HepG2 (cell line): ENCODE measurements around the gene PLCB2. TPM values are rescaled to one million over a fixed set of nuclear protein-coding genes. Genes with fewer than 3 reads are reported as not detected.

ENCODE experiments used
- ELF4 ChIP-seq: sonication (generic); formaldehyde crosslinking; IDR thresholded peaks from 2 replicates; pipeline ENCODE4 v1.5.0; 2020; ENCODE audit warnings: missing genetic modification reagents, mild to moderate bottlenecking, moderate library complexity, borderline replicate concordance
- KLF12 ChIP-seq: sonication (generic); formaldehyde crosslinking; IDR thresholded peaks from 2 replicates; pipeline ENCODE4 v1.4.0; 2020; ENCODE audit warnings: missing genetic modification reagents, borderline replicate concordance
- MAF1 ChIP-seq: sonication (generic); formaldehyde crosslinking; IDR thresholded peaks from 2 replicates; pipeline ENCODE4 v1.5.0; 2020; ENCODE audit warnings: missing genetic modification reagents, borderline replicate concordance
- MTF2 ChIP-seq: sonication (generic); formaldehyde crosslinking; IDR thresholded peaks from 2 replicates; pipeline ENCODE4 v1.5.0; 2020; ENCODE audit warnings: missing genetic modification reagents, borderline replicate concordance
- NR2C2 ChIP-seq: sonication (generic); formaldehyde crosslinking; IDR thresholded peaks from 2 replicates; pipeline ENCODE4 v1.4.0; 2020; ENCODE audit warnings: missing genetic modification reagents, mild to moderate bottlenecking, moderate library complexity, borderline replicate concordance
- PCBP1 ChIP-seq: fragments of 200-400 bp; formaldehyde crosslinking; IDR thresholded peaks from 2 replicates; pipeline ENCODE4 v1.6.1; 2017; ENCODE audit warnings: mild to moderate bottlenecking, low read depth, low read length, borderline replicate concordance
- POLR2AphosphoS5 ChIP-seq: IDR thresholded peaks from 2 replicates; pipeline ENCODE4 v1.6.1; 2012; ENCODE audit warnings: low read depth, low read length
- PRMT3 ChIP-seq: sonication (generic); formaldehyde crosslinking; IDR thresholded peaks from 2 replicates; pipeline ENCODE4 v1.8.1; 2022; ENCODE audit warnings: low read depth, mild to moderate bottlenecking, moderate library complexity, missing genetic modification reagents, borderline replicate concordance
- SALL1 ChIP-seq: sonication (generic); formaldehyde crosslinking; IDR thresholded peaks from 2 replicates; pipeline ENCODE4 v1.8.0; 2022; ENCODE audit warnings: mild to moderate bottlenecking, missing genetic modification reagents
- SIN3A ChIP-seq: IDR thresholded peaks from 2 replicates; pipeline ENCODE4 v1.6.1; 2011; ENCODE audit warnings: low read depth, mild to moderate bottlenecking, control low read depth, low read length, borderline replicate concordance
- SMARCE1 ChIP-seq: fragments of 450-650 bp; IDR thresholded peaks from 2 replicates; pipeline ENCODE4 v1.6.1; 2017; ENCODE audit warnings: borderline replicate concordance
- ZFP1 ChIP-seq: IDR thresholded peaks from 2 replicates; pipeline ENCODE4 v1.6.1; 2016
- ZNF232 ChIP-seq: sonication (generic); formaldehyde crosslinking; IDR thresholded peaks from 2 replicates; pipeline ENCODE4 v1.4.0; 2020; ENCODE audit warnings: missing genetic modification reagents, borderline replicate concordance
- ZNF547 ChIP-seq: sonication (generic); formaldehyde crosslinking; IDR thresholded peaks from 2 replicates; pipeline ENCODE4 v1.5.1; 2020; ENCODE audit warnings: mild to moderate bottlenecking, missing genetic modification reagents
- ZNF724P ChIP-seq: sonication (generic); formaldehyde crosslinking; IDR thresholded peaks from 2 replicates; pipeline ENCODE4 v1.8.0; 2022; ENCODE audit warnings: missing genetic modification reagents, borderline replicate concordance
- ZNF749 ChIP-seq: sonication (generic); formaldehyde crosslinking; IDR thresholded peaks from 2 replicates; pipeline ENCODE4 v1.8.0; 2022; ENCODE audit warnings: mild to moderate bottlenecking, missing genetic modification reagents, moderate library complexity, borderline replicate concordance
- ZSCAN21 ChIP-seq: sonication (generic); formaldehyde crosslinking; IDR thresholded peaks from 2 replicates; pipeline ENCODE4 v1.8.0; 2022; ENCODE audit warnings: mild to moderate bottlenecking, missing genetic modification reagents, moderate library complexity, borderline replicate concordance
- ZSCAN9 ChIP-seq: IDR thresholded peaks from 2 replicates; pipeline ENCODE4 v1.6.1; 2016; ENCODE audit warnings: borderline replicate concordance
- polyA plus RNA-seq, 8 experiments: library from polyadenylated mRNA; depleted of rRNA in 3 of 8; stranded (reverse) in 7 of 8; unstranded in 1 of 8; fragments of >200 nt; fragmentation: Illumina TruSeq in 4 of 8; extraction: Trizol in 4 of 8; gene quantifications; 2 replicates each; pipeline versions ENCODE4 v1.2.1 to v1.2.3, GENCODE V29; 2011 to 2016; ENCODE audit warnings: low read depth in 4 of 8, missing spikeins in 1 of 8, mixed read lengths in 1 of 8; ENCODE audit not compliant: insufficient read depth in 1 of 8
- total RNA-seq, 5 experiments: library from RNA; depleted of rRNA; stranded (reverse); fragments of >200 nt; fragmentation: Illumina TruSeq; extraction: Trizol; gene quantifications; 2 replicates each; pipeline ENCODE4 v1.2.3, GENCODE V29; 2016; ENCODE audit warnings: low read depth in 1 of 5
- TF ChIP-seq, protein P1 (sequence below): sonication (generic); formaldehyde crosslinking; IDR thresholded peaks from 2 replicates; pipeline ENCODE4 v1.8.0; 2022; ENCODE audit warnings: missing genetic modification reagents, mild to moderate bottlenecking, moderate library complexity, borderline replicate concordance
- TF ChIP-seq, protein P2 (sequence below): IDR thresholded peaks from 2 replicates; pipeline ENCODE4 v1.6.1; 2016; ENCODE audit warnings: missing compliant biosample characterization, missing genetic modification reagents, borderline replicate concordance
- TF ChIP-seq, protein P3 (sequence below): sonication (generic); formaldehyde crosslinking; IDR thresholded peaks from 2 replicates; pipeline ENCODE4 v1.5.1; 2020; ENCODE audit warnings: mild to moderate bottlenecking, missing genetic modification reagents, moderate library complexity
- TF ChIP-seq, protein P4 (sequence below): sonication (generic); formaldehyde crosslinking; IDR thresholded peaks from 2 replicates; pipeline ENCODE4 v1.8.1; 2022; ENCODE audit warnings: low read depth, mild to moderate bottlenecking, missing genetic modification reagents

PLCB2 gene
- total and polyA plus RNA-seq, 2 of the 13 experiments (the other 11 are each of a cell fraction or from before 2014, with no cell fraction given) = 0.11 TPM; not detected in 1

DNA sequence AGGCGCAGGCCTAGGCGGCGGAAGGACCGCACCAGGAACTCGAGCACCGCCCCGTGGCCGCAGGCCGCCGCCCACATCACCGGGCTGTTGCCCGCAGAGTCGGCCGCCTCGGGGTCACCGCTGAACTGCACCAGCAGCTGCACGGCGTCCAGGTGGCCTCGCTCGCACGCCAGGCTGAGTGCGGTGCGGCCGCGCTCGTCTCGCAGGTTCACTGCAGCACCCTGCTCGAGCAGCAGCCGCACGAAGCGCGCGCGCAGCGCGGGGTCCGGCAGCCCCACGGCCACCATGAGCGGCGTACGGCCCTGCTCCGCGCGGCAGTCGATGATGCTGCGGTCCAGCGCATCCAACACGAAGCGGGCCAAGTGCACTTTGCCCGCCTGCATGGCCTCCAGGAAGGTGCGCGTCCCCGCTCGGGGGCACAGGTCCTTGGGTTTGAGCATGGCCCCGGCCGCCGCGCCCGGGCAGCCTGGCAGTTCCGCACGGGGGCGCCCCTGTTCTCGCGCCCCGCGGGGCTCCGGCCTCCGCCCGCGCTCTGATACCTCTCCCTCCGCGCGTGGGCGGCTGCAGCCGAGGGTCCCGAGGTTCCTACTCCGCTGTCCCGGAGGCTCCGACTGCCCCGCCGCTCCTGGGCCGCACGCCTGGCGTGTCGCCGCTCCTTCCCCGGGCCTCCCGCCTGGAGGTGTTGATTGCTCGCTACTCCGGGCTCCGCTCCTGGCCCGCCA is 25.4 kb downstream of the PLCB2 start (continued):
- TF ChIP-seq, protein P1, sequence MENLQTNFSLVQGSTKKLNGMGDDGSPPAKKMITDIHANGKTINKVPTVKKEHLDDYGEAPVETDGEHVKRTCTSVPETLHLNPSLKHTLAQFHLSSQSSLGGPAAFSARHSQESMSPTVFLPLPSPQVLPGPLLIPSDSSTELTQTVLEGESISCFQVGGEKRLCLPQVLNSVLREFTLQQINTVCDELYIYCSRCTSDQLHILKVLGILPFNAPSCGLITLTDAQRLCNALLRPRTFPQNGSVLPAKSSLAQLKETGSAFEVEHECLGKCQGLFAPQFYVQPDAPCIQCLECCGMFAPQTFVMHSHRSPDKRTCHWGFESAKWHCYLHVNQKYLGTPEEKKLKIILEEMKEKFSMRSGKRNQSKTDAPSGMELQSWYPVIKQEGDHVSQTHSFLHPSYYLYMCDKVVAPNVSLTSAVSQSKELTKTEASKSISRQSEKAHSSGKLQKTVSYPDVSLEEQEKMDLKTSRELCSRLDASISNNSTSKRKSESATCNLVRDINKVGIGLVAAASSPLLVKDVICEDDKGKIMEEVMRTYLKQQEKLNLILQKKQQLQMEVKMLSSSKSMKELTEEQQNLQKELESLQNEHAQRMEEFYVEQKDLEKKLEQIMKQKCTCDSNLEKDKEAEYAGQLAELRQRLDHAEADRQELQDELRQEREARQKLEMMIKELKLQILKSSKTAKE (CRISPR knock-in tag) = 0 out of 2 replicates have a peak, but pooled peaks have one; percentile 15
- TF ChIP-seq ZSCAN9 (CRISPR knock-in tag) (no peak), KLF12 (CRISPR knock-in tag) (0 out of 2 replicates have a peak, but pooled peaks have one; percentile 39), SALL1 (peak; percentile 25; the same call in 1 of the 2 replicates), ZNF724P (CRISPR knock-in tag) (no peak), SMARCE1 (no peak), PCBP1 (no peak), ZNF232 (peak; percentile 60; the same call in 1 of the 2 replicates), ZNF749 (no peak), NR2C2 (CRISPR knock-in tag) (0 out of 2 replicates have a peak, but pooled peaks have one; percentile 12), MAF1 (CRISPR knock-in tag) (no peak), SIN3A (no peak), ELF4 (CRISPR knock-in tag) (no peak), ZSCAN21 (CRISPR knock-in tag) (no peak), MTF2 (CRISPR knock-in tag) (peak; percentile 83), PRMT3 (CRISPR knock-in tag) (no peak), ZFP1 (CRISPR knock-in tag) (no peak), POLR2AphosphoS5 (no peak), ZNF547 (no peak)
- TF ChIP-seq, protein P2, sequence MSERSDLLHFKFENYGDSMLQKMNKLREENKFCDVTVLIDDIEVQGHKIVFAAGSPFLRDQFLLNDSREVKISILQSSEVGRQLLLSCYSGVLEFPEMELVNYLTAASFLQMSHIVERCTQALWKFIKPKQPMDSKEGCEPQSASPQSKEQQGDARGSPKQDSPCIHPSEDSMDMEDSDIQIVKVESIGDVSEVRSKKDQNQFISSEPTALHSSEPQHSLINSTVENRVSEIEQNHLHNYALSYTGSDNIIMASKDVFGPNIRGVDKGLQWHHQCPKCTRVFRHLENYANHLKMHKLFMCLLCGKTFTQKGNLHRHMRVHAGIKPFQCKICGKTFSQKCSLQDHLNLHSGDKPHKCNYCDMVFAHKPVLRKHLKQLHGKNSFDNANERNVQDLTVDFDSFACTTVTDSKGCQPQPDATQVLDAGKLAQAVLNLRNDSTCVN (CRISPR knock-in tag) = no peak
- TF ChIP-seq, protein P3, sequence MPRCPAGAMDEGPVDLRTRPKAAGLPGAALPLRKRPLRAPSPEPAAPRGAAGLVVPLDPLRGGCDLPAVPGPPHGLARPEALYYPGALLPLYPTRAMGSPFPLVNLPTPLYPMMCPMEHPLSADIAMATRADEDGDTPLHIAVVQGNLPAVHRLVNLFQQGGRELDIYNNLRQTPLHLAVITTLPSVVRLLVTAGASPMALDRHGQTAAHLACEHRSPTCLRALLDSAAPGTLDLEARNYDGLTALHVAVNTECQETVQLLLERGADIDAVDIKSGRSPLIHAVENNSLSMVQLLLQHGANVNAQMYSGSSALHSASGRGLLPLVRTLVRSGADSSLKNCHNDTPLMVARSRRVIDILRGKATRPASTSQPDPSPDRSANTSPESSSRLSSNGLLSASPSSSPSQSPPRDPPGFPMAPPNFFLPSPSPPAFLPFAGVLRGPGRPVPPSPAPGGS (CRISPR knock-in tag) = no peak
- TF ChIP-seq, protein P4, sequence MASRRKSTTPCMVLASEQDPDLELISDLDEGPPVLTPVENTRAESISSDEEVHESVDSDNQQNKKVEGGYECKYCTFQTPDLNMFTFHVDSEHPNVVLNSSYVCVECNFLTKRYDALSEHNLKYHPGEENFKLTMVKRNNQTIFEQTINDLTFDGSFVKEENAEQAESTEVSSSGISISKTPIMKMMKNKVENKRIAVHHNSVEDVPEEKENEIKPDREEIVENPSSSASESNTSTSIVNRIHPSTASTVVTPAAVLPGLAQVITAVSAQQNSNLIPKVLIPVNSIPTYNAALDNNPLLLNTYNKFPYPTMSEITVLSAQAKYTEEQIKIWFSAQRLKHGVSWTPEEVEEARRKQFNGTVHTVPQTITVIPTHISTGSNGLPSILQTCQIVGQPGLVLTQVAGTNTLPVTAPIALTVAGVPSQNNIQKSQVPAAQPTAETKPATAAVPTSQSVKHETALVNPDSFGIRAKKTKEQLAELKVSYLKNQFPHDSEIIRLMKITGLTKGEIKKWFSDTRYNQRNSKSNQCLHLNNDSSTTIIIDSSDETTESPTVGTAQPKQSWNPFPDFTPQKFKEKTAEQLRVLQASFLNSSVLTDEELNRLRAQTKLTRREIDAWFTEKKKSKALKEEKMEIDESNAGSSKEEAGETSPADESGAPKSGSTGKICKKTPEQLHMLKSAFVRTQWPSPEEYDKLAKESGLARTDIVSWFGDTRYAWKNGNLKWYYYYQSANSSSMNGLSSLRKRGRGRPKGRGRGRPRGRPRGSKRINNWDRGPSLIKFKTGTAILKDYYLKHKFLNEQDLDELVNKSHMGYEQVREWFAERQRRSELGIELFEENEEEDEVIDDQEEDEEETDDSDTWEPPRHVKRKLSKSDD (CRISPR knock-in tag) = no peak; the same call in 1 of the 2 replicates
